DMS 273 (cell line): ENCODE results near the gene NTN1.

Source experiments
- DNase-seq: peaks from one replicate; lab custom pipeline; 2025; ENCODE audit not compliant: unreplicated experiment; lab: John Stamatoyannopoulos, UW

Gene NTN1

GRCh38 chr17:9004961-9005285 is 16.4 kb upstream of the NTN1 start:
- no peak for DNase-seq

- DNase-seq, result no peak
Observed at GRCh38 chr17:9006175-9006767, 15.0 kb upstream of the NTN1 start.

- DNase-seq, result no peak
Observed at GRCh38 chr17:9007052-9007714, 14.1 kb upstream of the NTN1 start.

- no peak for DNase-seq
Observed at GRCh38 chr17:9009096-9009495, 12.2 kb upstream of the NTN1 start.

- DNase-seq, result no peak
Observed at GRCh38 chr17:9009737-9010136, 11.6 kb upstream of the NTN1 start.

- no peak for DNase-seq
Observed at GRCh38 chr17:9011001-9011400, 10.3 kb upstream of the NTN1 start.

GRCh38 chr17:9016941-9017552 is 4.3 kb upstream of the NTN1 start:
- peak; percentile 59 for DNase-seq

- DNase-seq, result no peak
Observed at GRCh38 chr17:9018726-9019125, 2.6 kb upstream of the NTN1 start.

- no peak for DNase-seq
Observed at GRCh38 chr17:9020096-9020823, 1.1 kb upstream of the NTN1 start.

GRCh38 chr17:9020824-9021157 is 519 bp upstream of the NTN1 start:
- DNase-seq, result no peak

- peak; percentile 68 for DNase-seq
Observed at GRCh38 chr17:9021992-9022572, 772 bp downstream of the NTN1 start.

- peak; percentile 53 for DNase-seq
Observed at GRCh38 chr17:9022573-9023391, 1.5 kb downstream of the NTN1 start.

- DNase-seq, result no peak
Observed at GRCh38 chr17:9023392-9024218, 2.3 kb downstream of the NTN1 start.

- DNase-seq, result no peak
Observed at GRCh38 chr17:9024497-9024896, 3.2 kb downstream of the NTN1 start.

GRCh38 chr17:9026741-9027140 is 5.4 kb downstream of the NTN1 start:
- no peak for DNase-seq

GRCh38 chr17:9028202-9028987 is 7.1 kb downstream of the NTN1 start:
- no peak for DNase-seq

GRCh38 chr17:9028988-9029570 is 7.8 kb downstream of the NTN1 start:
- no peak for DNase-seq

- DNase-seq, result no peak
Observed at GRCh38 chr17:9032151-9032550, 10.8 kb downstream of the NTN1 start.

GRCh38 chr17:9032583-9032982 is 11.3 kb downstream of the NTN1 start:
- DNase-seq, result no peak
